WI38 (cell line): ENCODE measurements around the gene C1GALT1.

ENCODE experiments used
- H3K4me3 ChIP-seq: 2 replicates; pipeline ENCODE4 v1.5.1; 2011; ENCODE audit warnings: low read depth, mild to moderate bottlenecking, control low read depth, low read length
- TF ChIP-seq, protein P1 (sequence below): IDR thresholded peaks from 2 replicates; pipeline ENCODE4 v1.5.1; 2012; ENCODE audit warnings: low read depth, mild to moderate bottlenecking, control low read depth, low read length

C1GALT1 gene

DNA sequence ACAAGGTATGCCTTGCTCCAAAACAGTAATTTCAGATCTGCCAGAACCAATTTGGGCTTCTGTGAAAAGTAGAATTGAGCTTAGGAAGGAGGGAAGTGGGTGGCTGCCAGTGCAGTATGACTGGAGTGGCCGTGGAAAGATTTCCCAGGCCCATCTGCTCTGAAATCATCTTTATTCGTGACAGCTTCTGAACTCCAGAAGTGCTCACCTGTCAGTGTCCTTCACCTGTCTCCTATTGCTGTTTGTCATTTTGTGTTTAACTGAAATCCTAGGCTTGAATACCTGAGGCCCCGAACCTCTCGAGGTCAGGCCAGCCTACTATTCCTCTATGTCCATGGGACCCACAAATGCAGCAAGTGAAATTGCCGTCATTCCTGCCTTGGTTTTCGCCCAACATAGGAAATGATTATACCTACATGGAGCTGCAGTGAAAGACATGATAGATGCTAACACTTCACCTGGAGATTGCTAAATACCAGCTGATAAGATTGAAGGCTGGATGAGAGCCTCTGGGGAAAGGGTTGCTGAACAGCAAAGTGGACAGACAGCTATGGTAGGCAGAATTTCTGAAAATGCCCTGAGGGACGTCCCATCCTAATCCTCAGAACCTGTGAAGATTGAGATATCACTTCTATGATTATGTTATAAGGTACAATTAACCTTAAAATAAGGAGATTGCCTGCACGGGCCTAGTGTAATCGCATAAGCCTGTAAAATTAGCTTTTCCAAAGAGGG lies 82.1 kb downstream of the C1GALT1 start:
- no peak overlapping the region for H3K4me3 ChIP-seq
- TF ChIP-seq, protein P1, sequence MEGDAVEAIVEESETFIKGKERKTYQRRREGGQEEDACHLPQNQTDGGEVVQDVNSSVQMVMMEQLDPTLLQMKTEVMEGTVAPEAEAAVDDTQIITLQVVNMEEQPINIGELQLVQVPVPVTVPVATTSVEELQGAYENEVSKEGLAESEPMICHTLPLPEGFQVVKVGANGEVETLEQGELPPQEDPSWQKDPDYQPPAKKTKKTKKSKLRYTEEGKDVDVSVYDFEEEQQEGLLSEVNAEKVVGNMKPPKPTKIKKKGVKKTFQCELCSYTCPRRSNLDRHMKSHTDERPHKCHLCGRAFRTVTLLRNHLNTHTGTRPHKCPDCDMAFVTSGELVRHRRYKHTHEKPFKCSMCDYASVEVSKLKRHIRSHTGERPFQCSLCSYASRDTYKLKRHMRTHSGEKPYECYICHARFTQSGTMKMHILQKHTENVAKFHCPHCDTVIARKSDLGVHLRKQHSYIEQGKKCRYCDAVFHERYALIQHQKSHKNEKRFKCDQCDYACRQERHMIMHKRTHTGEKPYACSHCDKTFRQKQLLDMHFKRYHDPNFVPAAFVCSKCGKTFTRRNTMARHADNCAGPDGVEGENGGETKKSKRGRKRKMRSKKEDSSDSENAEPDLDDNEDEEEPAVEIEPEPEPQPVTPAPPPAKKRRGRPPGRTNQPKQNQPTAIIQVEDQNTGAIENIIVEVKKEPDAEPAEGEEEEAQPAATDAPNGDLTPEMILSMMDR, result no peak

DNA sequence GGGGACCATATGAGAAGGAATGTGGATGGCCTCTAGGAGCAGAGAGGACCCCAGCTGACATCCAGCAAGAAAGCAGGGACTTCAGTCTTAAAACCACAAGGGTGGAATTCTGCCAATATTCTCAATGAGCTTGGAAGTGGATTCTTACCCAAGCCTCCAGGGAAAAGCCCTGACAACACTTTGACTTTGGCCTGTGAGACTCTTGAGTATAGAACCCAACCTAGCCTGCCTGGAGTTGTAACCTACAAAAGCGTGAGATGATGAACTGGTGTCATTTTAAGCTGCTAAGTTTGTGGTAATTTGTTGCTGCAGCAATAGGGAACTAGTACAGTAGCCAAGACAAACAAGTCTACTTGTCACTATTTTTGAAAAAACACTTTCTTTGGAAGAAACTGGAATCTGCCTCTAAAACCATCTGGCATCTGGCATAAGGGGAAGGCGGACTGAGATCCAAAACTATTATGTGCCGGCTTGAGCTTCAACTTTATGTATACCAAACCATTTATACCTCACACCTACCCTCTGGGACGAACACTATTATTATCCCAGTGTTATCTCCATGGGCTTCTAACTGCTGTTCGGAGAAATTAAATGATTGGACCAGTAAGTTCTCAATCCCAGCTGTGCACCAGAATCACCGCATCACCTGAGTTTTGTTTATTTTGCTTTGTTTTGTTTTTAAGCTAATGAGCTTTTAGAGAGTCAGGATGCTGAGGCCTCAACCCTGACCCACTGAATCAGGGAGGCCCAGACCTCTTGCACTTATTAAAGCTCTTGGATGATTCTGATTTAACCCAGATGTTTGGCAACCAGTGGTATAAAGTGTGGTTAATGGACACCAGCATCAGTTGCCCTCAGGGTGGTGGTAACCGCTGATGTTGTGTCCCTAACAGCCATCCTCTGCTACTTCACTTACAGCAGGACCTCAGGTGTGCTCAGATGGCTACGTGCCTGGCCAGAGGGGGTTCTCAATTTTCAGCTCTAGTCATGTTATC lies 83.0 kb downstream of the C1GALT1 start:
- TF ChIP-seq, protein P1, result no peak
- no peak overlapping the region for H3K4me3 ChIP-seq

DNA sequence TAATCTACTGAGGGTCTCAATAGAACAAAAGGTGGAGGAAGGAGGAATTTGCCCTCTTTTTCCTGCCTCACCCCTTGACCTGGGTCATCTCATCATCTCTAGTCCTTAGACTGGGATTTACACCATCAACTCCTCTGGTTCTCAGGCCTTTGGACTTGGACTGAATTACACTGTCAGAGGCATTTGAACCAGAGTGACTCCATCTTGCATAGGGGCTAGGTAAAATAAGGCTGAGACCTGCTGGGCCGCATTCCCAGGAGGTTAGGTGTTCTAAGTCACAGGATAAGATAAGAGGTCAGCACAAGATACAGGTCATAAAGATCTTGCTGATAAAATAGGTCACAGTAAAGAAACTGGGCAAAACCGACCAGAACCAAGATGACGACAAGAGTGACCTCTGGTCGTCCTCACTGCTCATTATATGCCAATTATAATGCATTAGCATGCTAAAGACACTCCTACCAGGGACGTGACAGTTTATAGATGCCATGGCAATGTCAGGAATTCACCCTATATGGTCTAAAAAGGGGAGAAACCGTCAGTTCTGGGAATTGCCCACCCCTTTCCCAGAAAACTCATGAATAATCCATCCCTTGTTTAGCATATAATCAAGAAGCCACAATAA lies 84.0 kb downstream of the C1GALT1 start:
- TF ChIP-seq, protein P1, result no peak
- H3K4me3 ChIP-seq, result no peak overlapping the region

DNA sequence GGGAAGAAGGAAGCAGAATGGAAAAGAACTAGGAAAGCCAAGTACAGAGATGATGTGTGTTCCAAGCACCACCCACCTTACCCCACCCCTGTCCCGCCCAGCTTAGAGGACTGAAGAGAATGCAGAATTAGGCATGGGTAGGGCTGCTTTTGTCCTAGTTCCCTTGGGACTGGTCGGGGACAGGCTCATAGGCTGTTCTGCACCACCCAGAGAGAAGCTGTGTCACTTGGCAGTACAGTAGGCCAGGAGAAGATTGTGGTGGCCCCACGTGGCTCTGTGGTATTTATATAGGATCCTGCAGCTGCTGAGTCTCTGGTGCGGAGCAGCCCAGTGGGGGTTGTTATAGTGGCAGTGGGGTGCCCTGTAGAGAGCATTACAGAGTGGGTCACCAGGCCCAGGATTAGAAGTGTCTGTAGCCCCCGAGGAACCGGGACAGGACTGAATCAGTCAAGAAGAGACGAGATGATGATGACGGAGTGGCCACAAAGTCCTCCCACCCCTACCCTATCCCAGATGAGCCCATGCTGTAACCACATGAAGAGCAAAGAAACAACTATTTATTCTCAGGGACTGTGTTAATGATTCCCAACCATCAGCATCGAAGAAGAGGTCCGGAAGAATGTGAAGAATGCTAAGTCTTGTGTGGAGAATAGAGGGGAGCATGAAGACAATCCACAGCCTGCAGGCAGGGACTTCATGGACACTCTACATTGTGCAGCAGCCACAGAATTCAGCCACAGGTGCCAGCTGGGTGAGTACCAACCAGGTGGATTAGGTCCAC lies 88.9 kb downstream of the C1GALT1 start:
- H3K4me3 ChIP-seq, result no peak overlapping the region
- TF ChIP-seq, protein P1, result no peak

DNA sequence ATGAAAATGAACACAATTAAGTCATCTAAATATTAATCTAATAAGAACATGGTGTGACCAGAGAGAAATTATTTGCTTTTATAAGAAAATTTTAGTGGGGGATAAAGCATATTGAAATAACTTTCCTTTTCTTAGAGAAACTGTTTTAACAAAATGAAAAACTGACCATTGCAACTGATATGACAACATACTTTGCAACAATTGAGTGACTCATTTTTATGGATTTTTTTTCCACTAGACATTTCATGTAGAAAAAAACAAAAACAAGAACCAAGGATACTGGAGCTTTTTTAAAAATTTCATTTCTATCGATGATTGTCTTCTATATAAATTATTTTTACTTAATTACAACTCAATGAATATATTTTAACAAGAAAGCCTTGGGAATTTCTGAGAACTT lies 90.0 kb downstream of the C1GALT1 start:
- no peak overlapping the region for H3K4me3 ChIP-seq
- TF ChIP-seq, protein P1, result no peak

DNA sequence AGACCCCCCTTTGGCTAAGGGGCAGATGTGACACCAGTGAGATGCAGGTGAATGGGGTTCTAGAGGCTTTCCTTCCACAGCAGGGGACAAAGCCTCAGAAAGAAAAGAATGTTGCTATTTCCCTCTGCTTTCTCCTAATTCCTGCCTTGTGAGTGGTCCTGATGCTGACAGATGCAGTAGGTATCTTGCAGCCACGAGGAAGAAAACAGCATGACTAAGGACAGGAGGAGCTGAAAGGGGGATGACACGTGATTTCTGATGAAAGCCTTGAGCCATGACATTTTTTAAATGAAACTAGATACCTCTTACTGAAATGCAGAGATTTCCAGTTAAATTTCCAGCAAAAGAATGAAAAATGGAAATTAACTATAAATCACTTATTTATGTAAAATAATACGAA lies 92.4 kb downstream of the C1GALT1 start:
- TF ChIP-seq, protein P1, result no peak
- no peak overlapping the region for H3K4me3 ChIP-seq
